OCI-LY7 (cell line): ENCODE results near the gene COL6A5.

Experiments
- EZH2phosphoT487 ChIP-seq: fragments of 200-600 bp; sonication (generic); IDR thresholded peaks from 2 replicates; pipeline ENCODE4 v1.6.1; 2018; ENCODE audit warnings: low read depth, borderline replicate concordance, mild to moderate bottlenecking, mixed run types, antibody characterized with exemption, low read length, moderate library complexity, mixed read lengths
- TF ChIP-seq, protein P1 (sequence below): fragments of 200-600 bp; sonication (generic); conservative IDR thresholded peaks from 2 replicates; pipeline ENCODE4 v1.5.1; 2014; ENCODE audit warnings: mild to moderate bottlenecking, antibody characterized with exemption, low read length, moderate library complexity, mixed read lengths

- TF ChIP-seq, protein P1, sequence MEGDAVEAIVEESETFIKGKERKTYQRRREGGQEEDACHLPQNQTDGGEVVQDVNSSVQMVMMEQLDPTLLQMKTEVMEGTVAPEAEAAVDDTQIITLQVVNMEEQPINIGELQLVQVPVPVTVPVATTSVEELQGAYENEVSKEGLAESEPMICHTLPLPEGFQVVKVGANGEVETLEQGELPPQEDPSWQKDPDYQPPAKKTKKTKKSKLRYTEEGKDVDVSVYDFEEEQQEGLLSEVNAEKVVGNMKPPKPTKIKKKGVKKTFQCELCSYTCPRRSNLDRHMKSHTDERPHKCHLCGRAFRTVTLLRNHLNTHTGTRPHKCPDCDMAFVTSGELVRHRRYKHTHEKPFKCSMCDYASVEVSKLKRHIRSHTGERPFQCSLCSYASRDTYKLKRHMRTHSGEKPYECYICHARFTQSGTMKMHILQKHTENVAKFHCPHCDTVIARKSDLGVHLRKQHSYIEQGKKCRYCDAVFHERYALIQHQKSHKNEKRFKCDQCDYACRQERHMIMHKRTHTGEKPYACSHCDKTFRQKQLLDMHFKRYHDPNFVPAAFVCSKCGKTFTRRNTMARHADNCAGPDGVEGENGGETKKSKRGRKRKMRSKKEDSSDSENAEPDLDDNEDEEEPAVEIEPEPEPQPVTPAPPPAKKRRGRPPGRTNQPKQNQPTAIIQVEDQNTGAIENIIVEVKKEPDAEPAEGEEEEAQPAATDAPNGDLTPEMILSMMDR = no peak
- no peak for TF ChIP-seq EZH2phosphoT487
Observed at GRCh38 chr3:130515755-130516154, 170.3 kb downstream of the COL6A5 start.
